NCI-H748 (cell line): ENCODE results near the gene C8G.
A peak's percentile ranks its signal among the peaks of the same experiment; 100 is the strongest.

Source experiments
- DNase-seq: peaks from one replicate; lab custom pipeline; 2025; ENCODE audit not compliant: unreplicated experiment; lab: John Stamatoyannopoulos, UW

C8G gene

DNA sequence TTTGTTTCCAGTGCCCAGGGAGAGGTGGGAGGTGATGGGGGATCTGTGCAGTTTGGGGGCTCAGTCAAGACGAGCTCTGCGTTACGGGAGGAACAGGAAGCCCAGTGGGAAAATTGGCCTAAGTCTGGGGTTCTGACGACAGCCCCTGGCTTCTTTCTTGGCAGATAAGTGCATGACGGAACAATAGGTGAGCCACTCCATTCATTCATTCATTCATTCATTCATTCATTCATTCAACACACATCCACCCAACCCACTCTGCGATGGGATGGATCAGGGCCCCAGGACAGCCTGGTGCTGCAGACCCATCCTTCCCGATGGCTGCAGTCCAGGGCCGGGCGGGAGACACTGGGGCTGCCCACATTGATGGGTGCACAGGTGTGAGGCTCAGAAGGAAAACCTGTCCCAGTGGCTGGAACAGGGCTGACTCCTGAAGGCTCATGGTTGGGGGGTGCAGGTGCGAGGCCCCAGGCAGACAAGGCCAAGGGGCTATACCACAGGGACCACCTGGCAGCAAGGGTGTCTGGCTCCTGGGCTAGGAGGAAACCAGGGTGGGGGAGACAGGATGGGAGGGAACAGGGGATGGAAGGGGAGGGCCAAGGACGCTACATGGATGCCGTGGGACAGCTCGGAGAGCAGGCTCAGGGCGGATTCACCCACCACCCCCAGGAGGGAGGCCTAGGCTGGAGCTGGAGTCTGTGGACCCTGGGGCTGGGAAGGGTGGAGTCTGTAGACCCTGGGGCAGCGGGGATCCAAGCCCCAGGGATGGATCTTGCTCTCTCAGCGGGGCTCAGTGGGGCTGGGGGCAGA lies 35.8 kb downstream of the C8G start:
- no peak for DNase-seq

DNA sequence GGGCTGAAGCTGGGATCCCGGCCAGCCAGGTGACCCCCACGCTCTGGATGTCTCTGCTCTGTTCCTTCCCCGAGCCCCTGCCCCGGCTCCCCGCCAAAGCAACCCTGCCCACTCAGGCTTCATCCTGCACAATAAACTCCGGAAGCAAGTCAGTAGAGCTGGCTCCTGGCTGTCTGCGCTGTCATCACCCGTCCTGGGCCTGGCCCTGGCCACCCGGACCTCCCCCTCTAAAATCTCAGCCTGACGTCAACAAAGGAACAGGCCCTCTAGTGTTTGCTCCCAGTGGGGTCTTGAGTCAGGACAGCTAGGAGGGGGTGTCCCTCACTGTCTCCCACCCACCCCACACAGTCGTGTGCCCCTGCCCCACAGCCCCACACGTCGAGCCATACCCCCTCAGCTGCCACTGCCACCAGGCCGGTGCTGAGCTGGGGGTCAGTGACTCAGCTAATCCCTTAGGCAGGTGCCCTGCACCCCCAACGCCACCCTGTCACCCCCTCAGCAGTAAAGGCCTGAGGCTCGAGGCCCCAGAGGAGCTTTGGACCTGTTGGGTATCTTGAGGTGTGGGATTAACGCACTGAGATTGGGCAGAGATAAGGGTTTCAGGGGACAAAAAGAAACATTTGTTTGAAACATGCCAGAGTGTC lies 36.7 kb downstream of the C8G start:
- DNase-seq, result no peak

DNA sequence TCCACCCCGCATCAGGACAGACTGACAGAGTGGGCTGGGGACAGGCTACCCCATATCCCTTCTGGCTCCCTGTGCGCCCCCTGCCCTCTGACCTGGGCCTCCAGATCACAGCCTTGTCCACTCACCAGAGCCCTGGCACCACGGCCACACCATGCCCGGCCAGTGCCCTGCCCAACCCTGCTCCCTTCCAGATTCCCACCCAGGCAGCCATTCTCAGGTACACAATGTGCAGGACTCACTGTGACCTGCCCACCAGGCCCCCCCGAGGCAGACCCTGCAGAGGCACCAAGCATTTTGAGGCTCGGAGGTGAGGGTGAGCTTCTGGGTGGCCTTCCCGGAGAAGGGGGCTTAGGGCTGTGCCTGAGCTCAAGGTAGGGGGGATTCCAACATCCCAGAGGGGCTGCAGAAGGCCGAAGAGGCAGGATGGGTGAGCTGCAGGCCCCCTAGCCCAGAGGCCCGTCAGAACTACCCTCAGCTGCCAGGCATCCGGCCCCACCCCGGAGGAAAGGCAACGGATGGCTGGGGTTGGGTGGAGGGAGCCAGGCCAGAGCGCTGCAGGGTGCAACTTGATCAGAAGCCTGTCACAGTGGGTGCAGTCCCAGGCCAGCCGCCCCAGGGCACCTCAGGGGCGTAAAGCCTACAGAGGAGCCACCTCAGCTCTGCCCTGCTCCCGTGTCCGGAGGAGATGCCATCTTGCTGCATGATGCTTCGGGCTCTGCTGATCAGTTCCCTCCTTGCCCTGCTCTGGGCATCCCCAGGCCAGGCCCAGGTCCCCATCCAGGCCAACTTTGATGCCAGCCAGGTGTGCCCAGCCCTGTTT lies 37.4 kb downstream of the C8G start, which contains the start of gene LCNL1:
LCNL1 (plus strand) TSS at position 762 of the 820 bp plus-strand sequence. CDS start 594 bp downstream, outside the sequence.
- no peak for DNase-seq

DNA sequence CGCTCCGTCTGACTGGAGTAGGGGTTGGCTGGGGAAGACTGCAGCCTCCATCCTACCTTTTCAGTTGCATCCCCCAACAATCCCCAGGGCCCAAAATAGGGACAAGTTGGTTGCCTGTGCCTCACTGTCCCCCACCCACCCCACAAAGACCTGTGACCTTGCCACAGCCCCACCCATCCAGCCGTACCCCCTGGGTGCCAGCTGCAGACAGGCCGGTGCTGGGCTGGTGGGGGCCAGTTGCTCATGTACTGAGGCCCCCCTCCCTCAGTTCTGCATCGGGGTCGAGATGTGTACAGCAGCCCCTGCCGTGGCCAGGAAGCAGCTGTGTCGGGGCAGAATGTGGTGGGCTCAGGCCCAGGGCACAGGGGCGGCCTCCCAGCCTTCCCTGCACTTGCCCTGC lies 38.1 kb downstream of the C8G start:
- DNase-seq, result no peak

DNA sequence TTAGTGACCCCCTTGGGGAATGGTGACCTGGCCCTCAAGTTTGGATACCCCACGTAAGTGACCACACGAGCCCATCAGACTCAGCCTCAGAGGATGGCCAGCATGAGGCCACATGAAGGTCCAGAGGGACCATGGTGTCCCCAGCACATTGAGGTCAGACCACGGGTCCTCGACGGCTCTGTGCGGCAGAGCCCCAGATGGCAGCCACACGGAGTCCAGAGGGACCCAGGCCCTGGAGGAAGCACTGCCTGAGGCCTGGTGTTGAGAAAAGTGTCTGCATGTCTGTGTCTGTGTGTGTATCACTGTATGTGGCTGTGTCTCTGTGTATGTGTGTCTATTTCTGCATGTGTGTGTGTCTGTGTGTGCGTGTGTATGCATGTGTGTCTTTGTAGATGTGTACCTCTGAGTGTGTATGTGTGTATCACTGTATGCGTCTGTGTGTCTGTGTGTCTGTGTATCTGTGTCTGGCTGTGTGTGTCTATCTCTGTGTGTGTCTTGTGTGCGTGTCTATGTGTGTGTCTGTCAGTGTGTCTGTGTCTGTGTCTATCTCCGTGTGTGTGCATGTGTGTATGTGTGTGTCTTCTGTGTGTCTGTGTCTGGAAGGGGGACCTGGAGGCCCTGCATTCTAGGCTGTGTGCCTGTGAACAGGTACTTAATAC lies 38.7 kb downstream of the C8G start:
- DNase-seq, result no peak

DNA sequence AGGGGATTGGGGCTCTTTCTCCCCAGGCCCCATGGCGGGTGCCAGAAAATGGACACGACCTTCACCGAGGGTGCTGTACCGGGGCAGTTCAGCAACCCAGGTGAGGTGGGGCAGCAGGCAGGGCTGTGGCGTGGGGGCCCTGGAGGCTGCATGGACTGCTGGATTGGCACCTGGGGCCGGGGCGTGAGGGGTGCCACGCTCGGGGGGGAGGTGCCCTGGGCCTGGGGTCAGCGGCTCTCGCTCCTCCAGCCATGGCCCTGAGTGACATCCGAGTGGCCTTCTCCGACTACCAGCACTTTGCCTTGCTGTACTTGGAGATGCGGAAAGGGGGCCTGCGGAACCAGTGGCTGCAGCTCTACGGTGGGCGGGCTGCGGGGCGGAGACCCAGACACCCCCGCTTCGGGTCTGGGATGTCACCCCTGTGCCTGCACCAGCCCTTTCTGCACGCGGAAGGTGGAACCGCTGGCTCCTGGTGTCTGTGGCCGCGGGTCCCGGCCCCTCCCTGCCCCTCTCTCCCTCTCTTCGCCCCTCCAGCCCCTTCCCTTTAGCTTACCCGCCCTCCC lies 39.5 kb downstream of the C8G start:
- no peak for DNase-seq

DNA sequence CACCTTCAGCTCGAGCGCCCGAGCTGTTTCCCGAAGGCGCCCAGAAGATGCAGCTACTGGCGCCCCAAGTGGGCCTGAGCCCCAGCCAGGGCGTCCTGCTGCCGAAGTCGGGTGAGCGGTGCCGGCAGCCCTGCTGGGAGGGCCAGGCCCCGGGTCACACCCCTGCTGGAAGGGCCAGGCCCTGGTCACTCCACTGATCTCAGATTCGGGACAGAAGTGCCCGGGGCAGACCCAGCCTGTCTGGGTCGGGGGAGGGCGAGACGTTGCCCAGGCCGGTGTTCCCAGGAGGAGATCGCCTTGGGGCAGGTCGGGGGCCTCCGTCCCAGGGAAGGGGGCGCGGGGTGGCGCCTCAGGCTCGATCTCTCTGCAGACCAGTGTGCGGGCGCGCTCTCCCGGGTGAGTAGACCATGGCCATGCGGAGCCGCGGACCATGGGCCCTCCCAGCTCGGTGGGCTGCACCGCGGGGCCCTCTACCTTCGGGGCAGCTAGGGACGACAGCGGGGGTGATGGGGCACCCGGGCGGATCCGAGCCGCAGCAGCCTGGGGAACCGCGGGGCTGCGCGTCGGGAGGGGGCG lies 40.1 kb downstream of the C8G start:
- DNase-seq, result no peak

DNA sequence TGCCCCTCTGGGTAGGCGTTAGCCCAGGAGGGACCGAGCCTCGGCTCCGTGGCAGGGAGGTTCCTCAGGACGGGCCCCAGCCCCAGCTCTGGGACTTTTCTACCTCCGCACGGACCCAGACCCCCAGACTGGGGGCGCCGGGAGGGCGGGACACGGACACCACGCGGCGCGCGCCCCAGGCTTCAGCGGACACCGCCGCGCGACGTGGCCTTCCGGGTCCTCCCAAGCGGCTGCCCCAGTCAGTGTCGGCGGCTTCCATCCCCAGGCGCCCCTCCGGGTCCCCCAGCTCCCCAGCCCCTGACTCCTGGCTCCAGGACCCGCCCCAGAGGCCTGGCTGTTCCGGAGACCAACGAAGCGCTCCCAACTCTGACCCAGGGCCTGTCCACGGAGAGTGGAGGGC lies 40.8 kb downstream of the C8G start:
- no peak for DNase-seq

DNA sequence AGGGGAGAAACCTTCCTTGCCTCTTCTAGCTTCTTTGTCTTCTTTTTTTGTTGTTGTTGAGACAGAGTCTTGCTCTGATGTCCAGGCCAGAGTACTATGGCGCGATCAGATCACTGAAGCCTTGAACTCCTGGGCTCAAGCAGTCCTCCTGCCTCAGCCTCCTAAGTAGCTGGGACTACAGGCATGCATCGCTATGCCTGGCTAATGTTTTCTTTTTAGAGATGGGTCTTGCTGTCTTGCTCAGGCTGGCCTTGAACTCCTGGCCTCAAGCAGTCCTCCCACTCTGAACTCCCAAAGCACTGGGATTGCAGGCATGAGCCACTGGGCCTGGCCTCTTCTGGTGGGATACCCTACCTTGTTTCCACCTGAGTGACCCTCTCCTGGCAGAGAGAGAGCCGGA lies 43.8 kb downstream of the C8G start:
- no peak for DNase-seq

DNA sequence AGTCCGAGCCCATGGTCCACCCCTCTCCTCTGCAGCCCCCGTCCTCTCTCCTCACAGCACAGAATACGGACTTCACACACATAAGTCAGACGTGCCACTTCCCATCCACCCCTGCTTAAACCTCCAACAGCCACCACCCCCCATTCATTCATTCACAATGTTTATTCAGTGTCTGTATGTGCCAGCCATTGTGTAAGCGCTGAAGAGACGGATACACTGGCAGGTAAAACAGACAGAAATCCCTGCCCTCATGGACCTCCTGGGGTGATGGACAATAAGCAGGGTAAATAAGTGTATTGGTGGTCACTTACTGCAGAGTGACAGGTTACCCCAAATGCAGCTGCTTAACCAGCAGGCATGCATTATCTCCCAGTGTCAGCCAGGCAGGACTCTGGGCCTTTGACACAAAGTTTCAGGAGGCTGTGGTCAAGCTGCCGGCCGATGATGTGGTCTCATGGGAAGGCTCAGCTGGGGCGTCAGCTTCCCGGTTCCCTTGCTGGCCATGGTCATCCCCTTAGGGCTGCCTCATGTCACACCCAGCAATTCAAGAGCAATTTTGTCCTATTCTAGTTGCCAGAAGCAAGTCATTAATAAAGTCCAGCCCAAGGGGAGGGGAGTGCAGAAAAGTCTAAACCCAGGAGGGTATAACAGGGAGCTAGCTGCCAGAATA lies 45.3 kb downstream of the C8G start:
- DNase-seq, result peak; percentile 97

DNA sequence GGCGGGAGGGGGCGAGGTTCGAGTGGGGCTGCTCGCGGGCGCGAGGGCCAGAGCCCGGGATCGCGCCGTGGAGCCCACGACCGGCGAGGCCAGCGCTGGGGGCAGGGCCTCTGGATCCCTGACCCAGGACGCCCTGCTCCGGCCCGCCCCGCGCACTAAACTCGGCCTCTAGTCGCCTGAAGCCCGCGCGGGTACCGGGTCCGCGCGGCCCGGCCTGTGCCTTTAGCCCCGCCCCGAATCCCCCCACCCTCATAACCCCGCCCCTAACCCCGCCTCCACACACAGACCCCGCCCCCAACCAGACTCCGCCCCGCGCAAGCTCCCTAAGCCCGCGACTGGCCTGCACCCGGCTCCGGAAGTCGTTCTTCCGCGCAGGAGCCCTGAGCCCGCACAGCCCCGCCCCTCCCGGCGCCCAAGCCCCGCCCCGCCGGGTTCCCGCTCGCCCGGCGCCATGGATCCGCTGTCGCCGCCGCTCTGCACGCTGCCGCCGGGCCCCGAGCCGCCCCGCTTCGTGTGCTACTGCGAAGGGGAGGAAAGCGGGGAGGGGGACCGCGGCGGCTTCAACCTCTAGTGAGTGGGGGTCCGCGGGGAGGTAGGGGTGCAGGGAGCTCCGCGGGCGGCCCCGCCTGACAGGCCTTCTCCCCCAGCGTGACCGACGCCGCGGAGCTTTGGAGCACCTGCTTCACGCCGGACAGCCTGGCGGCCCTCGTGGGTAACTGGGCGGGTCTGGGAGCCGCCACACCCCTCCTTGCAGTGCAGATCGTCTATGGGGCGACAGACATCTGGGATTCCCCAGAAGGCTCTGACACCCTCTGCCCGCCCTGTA lies 47.2 kb downstream of the C8G start, which contains the start of gene PAXX:
PAXX (plus strand) TSS at position 430 of the 826 bp plus-strand sequence; CDS start at position 452, 22 bp downstream.
- peak; percentile 86 for DNase-seq

DNA sequence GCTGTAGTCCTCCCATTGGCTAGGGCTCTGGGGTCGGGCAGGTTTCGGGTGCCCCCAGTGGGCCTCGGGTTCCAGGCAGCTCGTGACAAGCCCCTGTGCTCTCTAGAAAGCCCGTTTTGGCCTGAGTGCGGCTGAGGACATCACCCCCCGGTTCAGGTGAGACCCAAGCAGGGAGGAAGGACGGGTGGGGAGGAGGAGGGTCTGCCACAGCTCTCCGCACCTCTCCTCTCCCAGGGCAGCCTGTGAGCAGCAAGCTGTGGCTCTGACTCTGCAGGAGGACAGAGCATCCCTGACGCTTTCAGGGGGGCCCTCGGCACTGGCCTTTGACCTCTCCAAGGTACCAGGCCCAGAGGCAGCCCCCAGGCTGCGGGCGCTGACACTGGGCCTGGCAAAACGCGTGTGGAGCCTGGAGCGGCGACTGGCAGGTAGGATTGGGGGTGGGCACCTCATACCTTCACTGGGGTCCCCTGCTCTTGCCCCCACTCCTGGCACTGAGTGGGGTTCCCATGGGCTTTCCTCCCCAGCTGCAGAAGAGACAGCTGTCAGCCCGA lies 47.9 kb downstream of the C8G start:
- no peak for DNase-seq

DNA sequence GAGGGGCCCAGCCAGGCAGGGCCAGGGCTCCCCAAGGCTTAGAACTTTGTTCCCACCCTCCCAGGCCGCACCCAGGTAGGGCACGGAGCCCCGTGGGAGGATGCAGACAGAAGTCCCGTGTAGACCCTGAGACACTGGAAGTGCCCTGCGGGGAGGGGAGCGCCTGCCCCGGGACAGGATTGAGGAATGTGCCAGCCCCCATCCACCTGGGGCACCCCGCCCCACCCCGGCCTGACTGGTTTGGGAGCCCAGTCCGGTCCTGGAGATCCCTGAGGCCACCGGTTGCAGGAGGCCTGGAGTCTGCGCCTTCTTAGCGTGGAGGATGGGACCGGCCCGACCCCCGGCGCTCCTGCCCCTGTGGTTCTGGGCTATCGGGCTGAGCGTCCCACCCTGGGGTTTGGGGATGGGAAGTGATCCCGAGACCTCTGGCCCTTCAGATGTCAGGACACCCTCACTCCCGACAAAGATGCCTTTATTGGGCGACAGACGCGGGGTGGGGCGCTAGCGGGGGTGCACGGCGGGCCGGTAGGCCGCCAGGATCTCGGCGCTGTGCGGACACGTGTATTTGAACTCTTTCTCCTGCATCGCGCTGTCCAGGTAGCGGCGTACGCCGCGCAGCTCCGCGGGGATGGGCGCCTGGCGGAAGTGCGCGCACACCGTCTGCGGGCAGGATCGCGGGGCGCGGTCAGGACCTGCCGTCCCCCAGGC lies 49.3 kb downstream of the C8G start:
- no peak for DNase-seq

DNA sequence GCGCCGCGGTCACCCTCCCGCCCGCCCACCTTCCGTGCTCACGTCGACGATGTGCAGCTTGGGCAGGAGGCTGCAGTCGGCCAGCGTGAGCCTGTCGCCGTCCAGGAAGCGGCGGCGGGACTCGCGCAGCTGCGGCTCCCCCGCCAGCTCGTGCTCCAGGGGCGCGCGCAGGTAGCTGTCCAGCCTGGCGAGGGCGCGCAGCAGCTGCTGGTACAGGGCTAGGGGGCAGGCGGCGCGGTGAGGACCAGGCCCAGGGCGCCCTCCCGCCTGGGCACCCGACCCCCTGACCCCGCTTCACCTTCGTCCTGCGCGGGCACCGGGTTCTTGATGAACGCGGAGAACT lies 49.8 kb downstream of the C8G start:
- DNase-seq, result no peak

DNA sequence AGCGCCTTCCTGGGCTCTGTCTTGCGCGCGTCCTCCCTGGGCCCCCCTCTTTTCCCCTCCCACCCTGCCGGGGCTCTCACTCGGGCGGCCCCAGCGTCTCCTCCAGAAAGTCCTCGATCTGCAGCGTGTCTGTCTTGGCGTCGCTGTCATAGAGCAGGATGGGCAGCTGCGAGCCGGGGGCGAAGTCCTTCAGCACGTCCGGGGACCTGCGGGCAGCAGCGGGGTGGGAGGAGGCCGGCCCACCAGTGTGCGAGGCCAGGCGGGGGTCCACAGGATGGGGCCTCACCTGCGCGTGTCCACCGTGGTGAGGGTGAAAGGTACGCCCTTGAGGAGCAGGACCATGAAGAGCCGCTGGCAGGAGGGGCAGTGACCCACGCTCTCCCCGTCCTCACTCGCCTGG lies 50.3 kb downstream of the C8G start:
- no peak for DNase-seq

DNA sequence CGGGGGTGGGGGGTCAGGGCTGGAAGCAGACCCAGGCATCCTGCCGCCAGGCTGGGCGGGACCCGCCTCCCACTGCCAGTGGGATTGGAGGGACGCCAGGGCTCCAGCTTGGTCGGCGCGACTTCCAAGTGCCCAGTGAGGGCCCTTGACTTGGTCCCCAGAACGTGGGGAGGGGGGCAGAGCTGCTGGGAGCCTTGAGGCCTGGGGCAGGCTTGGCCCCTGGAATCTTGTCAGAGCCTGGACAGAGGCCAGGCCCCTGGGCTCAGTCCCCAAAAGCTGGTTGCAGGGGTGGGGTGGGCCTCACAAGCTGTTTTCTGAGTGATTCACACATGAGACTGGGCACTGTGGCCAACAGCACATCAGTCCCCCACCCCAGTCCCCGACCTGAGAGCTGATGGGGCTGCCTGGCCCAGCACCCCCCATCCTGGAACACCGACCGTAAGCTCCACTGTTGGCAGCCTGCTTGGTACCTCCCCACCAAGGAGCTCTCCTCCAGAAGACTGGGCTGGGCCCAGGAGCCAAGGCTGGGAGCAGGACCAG lies 50.8 kb downstream of the C8G start:
- peak; percentile 19 for DNase-seq
